D721Med (cell line): Measurements from ENCODE around the gene RABGAP1.
A peak's percentile ranks its signal among the peaks of the same experiment; 100 is the strongest.

Experiments used
- DNase-seq: peaks from one replicate; pipeline ENCODE4 v3.0.0; 2011; ENCODE audit warnings: low spot score; ENCODE audit not compliant: insufficient read length
- FAIRE-seq: peaks from 2 replicates; lab custom pipeline; 2011; peaks lifted over from hg19 to GRCh38; lab: Jason Lieb, UNC
- CTCF ChIP-seq: IDR thresholded peaks from 2 replicates; pipeline ENCODE4 v1.5.1; 2012; ENCODE audit warnings: mild to moderate bottlenecking, control low read depth; ENCODE audit not compliant: insufficient read depth; ENCODE audit errors: missing control alignments

Gene RABGAP1

GRCh38 chr9:123089040-123089439, 148.2 kb downstream of the RABGAP1 start:
- no peak for FAIRE-seq
- no peak for TF ChIP-seq CTCF
- DNase-seq, result no peak

GRCh38 chr9:123089790-123090189, 149.0 kb downstream of the RABGAP1 start:
- FAIRE-seq (no peak), DNase-seq (no peak)
- no peak for TF ChIP-seq CTCF

- DNase-seq (no peak), FAIRE-seq (peak; percentile 95)
- no peak for TF ChIP-seq CTCF
These were observed 149.5 kb downstream of the RABGAP1 start for GRCh38 chr9:123090198-123090896.

- FAIRE-seq (no peak), DNase-seq (no peak)
- no peak for TF ChIP-seq CTCF
These were observed 150.1 kb downstream of the RABGAP1 start for GRCh38 chr9:123090956-123091355.

- TF ChIP-seq CTCF, result peak; percentile 24
- no peak for FAIRE-seq
- no peak for DNase-seq
These were observed 150.6 kb downstream of the RABGAP1 start for GRCh38 chr9:123091459-123091858.

- no peak for TF ChIP-seq CTCF
- FAIRE-seq (no peak), DNase-seq (no peak)
These were observed 152.3 kb downstream of the RABGAP1 start for GRCh38 chr9:123093141-123093540.

GRCh38 chr9:123096987-123097386, 156.2 kb downstream of the RABGAP1 start:
- DNase-seq (no peak), FAIRE-seq (no peak)
- no peak for TF ChIP-seq CTCF
